Hepatocyte (in vitro differentiated cells): Measurements from ENCODE around the gene DMGDH. TPM values are rescaled to one million over a fixed set of nuclear protein-coding genes. Genes with fewer than 3 reads are reported as not detected.
A peak's percentile ranks its signal among the peaks of the same experiment; 100 is the strongest.
"Not testable (repeated sequence)": the region's sequence is repeated elsewhere in the genome, so short reads cannot be mapped to it uniquely, and the experiment has no call there.

Experiments
- DNase-seq: peaks from one replicate; pipeline ENCODE4 v3.0.0-alpha.2; 2016; ENCODE audit warnings: low spot score
- H2AFZ ChIP-seq: fragments of 200-600 bp; sonication (generic); 2 replicates; pipeline ENCODE4 v1.6.0; 2016; ENCODE audit warnings: antibody characterized with exemption, mild to moderate bottlenecking
- H3K27ac ChIP-seq: fragments of 200-600 bp; sonication (generic); 2 replicates; pipeline ENCODE4 v1.5.1; 2016; ENCODE audit warnings: mild to moderate bottlenecking
- H3K27me3 ChIP-seq: fragments of 200-600 bp; sonication (generic); 2 replicates; pipeline ENCODE4 v1.6.1; 2016
- H3K36me3 ChIP-seq: fragments of 200-600 bp; sonication (generic); replicated peaks from 2 replicates; pipeline ENCODE4 v1.5.1; 2016; ENCODE audit warnings: low read depth; ENCODE audit not compliant: insufficient read depth
- H3K4me1 ChIP-seq: fragments of 200-600 bp; sonication (generic); 2 replicates; pipeline ENCODE4 v1.5.1; 2016; ENCODE audit warnings: mild to moderate bottlenecking, moderate library complexity; ENCODE audit not compliant: insufficient read depth
- H3K4me2 ChIP-seq: fragments of 200-600 bp; sonication (generic); 2 replicates; pipeline ENCODE4 v1.6.0; 2016
- H3K4me3 ChIP-seq: fragments of 200-600 bp; sonication (generic); 2 replicates; pipeline ENCODE4 v1.5.1; 2016; ENCODE audit warnings: mild to moderate bottlenecking
- H3K79me2 ChIP-seq: fragments of 200-600 bp; sonication (generic); 2 replicates; pipeline ENCODE4 v1.6.0; 2017; ENCODE audit warnings: mild to moderate bottlenecking
- H3K9me2 ChIP-seq: fragments of 200-600 bp; sonication (generic); replicated peaks from 2 replicates; pipeline ENCODE4 v1.6.0; 2017; ENCODE audit warnings: mild to moderate bottlenecking; ENCODE audit not compliant: insufficient read depth
- H3K9me3 ChIP-seq: fragments of 200-600 bp; sonication (generic); 2 replicates; pipeline ENCODE4 v1.5.1; 2016; ENCODE audit warnings: low read depth, mild to moderate bottlenecking
- H4K20me1 ChIP-seq: fragments of 200-600 bp; sonication (generic); 2 replicates; pipeline ENCODE4 v1.6.0; 2016; ENCODE audit warnings: mild to moderate bottlenecking; ENCODE audit not compliant: insufficient read depth, poor library complexity, severe bottlenecking
- EZH2 ChIP-seq: fragments of 200-600 bp; sonication (generic); IDR thresholded peaks from 2 replicates; pipeline ENCODE4 v1.6.1; 2016; ENCODE audit warnings: antibody characterized with exemption, mild to moderate bottlenecking, borderline replicate concordance
- EZH2phosphoT487 ChIP-seq: fragments of 200-600 bp; sonication (generic); IDR thresholded peaks from one replicate; pipeline ENCODE4 v1.6.1; 2018; ENCODE audit warnings: antibody characterized with exemption, mild to moderate bottlenecking, low read depth, moderate library complexity; ENCODE audit not compliant: unreplicated experiment, severe bottlenecking
- WGBS: methylation state at CpG from one replicate; pipeline ENCODE4 v1.1.6; 2016; ENCODE audit warnings: low lambda C conversion rate; ENCODE audit errors: missing lambda C conversion rate; 5-methylcytosine and 5-hydroxymethylcytosine counted together
- polyA plus RNA-seq: library from polyadenylated mRNA; unstranded; fragments of >200 nt; fragmentation: Nextera tagmentation; extraction: Ambion mirVana; gene quantifications from 2 replicates; pipeline ENCODE4 v1.2.1, GENCODE V29; 2016
- total RNA-seq: library from RNA; depleted of rRNA; stranded (reverse); fragments of >200 nt; gene quantifications from 2 replicates; pipeline ENCODE4 v1.2.3, GENCODE V29; 2014
- TF ChIP-seq, protein P1 (sequence below): fragments of 200-600 bp; sonication (generic); IDR thresholded peaks from 2 replicates; pipeline ENCODE4 v1.5.1; 2016; ENCODE audit warnings: antibody characterized with exemption, mild to moderate bottlenecking; ENCODE audit not compliant: poor library complexity

Gene DMGDH
- total and polyA plus RNA-seq, 2 experiments from 2014 or later, result 0.87 TPM

- under 1% methylated on average over 40 of the region's 79 CpGs for WGBS
- DNase-seq, result peak; percentile 95
- H3K36me3 ChIP-seq, result no peaks in the 10 kb centered on the region
- TF ChIP-seq, protein P1, sequence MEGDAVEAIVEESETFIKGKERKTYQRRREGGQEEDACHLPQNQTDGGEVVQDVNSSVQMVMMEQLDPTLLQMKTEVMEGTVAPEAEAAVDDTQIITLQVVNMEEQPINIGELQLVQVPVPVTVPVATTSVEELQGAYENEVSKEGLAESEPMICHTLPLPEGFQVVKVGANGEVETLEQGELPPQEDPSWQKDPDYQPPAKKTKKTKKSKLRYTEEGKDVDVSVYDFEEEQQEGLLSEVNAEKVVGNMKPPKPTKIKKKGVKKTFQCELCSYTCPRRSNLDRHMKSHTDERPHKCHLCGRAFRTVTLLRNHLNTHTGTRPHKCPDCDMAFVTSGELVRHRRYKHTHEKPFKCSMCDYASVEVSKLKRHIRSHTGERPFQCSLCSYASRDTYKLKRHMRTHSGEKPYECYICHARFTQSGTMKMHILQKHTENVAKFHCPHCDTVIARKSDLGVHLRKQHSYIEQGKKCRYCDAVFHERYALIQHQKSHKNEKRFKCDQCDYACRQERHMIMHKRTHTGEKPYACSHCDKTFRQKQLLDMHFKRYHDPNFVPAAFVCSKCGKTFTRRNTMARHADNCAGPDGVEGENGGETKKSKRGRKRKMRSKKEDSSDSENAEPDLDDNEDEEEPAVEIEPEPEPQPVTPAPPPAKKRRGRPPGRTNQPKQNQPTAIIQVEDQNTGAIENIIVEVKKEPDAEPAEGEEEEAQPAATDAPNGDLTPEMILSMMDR, result peak; percentile 30
- no peak for TF ChIP-seq EZH2phosphoT487
- peak overlapping the region; percentile 87 for H3K4me2 ChIP-seq
- no peaks in the 10 kb centered on the region for H3K27me3 ChIP-seq
- H3K27ac ChIP-seq, result peak overlapping the region; percentile 98
- peaks cover 15% of the 10 kb centered on the region for H3K79me2 ChIP-seq
- H4K20me1 ChIP-seq, result no peaks in the 10 kb centered on the region
- H2AFZ ChIP-seq, result peak overlapping the region; percentile 96
- H3K4me1 ChIP-seq, result peaks cover 13% of the 10 kb centered on the region
- H3K4me3 ChIP-seq, result peak overlapping the region; percentile 97
- no peaks in the 10 kb centered on the region for H3K9me3 ChIP-seq
- H3K9me2 ChIP-seq, result no peaks in the 10 kb centered on the region
These were observed 84.9 kb downstream of the DMGDH start for GRCh38 chr5:78984439-78985115.

DNA sequence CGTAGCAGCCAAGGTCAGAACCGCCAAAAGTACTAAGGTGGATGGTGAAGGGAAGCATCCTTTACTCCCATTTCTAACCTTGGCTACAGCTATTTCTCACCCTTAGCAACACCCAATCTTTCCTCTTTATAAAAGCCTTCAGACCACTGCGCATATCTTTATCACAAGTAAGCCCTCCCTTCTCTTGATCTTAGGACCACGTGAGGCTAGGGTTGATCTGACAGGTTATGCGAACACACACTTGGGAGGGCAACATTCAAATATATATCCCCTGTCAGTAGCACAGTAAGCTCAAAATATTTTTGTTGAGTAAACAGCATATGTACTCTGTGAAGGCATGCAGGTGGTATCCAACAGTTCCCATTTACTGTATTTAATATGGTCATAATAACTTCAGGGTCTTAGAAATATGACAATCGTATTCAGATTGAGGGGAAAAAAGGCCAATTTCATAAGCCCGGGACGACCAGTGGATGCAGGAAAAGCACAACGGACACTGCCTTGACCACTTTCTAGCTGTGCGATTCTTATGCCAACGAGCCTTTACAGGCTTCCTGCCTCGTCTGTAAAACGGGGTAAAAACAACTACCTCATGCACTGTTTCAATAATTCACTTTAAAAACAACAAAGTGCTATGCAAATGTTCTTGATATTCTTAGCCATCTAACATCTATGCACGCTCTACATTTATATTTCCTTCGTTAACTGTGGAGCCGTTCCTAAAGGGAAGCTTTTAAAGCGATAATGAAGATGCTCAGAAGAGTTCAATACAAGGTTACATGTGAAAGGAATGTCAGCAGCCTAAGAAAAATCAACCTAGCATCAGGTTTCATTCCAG, 85.7 kb downstream of the DMGDH start:
- no peaks in the 10 kb centered on the region for H3K27me3 ChIP-seq
- no peaks in the 10 kb centered on the region for H3K36me3 ChIP-seq
- H3K9me3 ChIP-seq, result no peaks in the 10 kb centered on the region
- no peak for DNase-seq
- H3K27ac ChIP-seq, result peak overlapping the region; percentile 98
- no peaks in the 10 kb centered on the region for H3K9me2 ChIP-seq
- H3K79me2 ChIP-seq, result peaks cover 19% of the 10 kb centered on the region
- H3K4me2 ChIP-seq, result peak overlapping the region; percentile 87
- peaks cover 13% of the 10 kb centered on the region for H3K4me1 ChIP-seq
- 25% methylated on average over 17 of the region's 17 CpGs for WGBS
- no peak for TF ChIP-seq EZH2
- TF ChIP-seq, protein P1, result no peak
- H4K20me1 ChIP-seq, result no peaks in the 10 kb centered on the region
- peak overlapping the region; percentile 97 for H3K4me3 ChIP-seq
- peak overlapping the region; percentile 81 for H2AFZ ChIP-seq

- 93% methylated on average over 9 of the region's 9 CpGs for WGBS
- H3K4me3 ChIP-seq, H2AFZ ChIP-seq: not testable (repeated sequence)
These were observed 86.3 kb downstream of the DMGDH start for GRCh38 chr5:78983194-78983593.

DNA sequence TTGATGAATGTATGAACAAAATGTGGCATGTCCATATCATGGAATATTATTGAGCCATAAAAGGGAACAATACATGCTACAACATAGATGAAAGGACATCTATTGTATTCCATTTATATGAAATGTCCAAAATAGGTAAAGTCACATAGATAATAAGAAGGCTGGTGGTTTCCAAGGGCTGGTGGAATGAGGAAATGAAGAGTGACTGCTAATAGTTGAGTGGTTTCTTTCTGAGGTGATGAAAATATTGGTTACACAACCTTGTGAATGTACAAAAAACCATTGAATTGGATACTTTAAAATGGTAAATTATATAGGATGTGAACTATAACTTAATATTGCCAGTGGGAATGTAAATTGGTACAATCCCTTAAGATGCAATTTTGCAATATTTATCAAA, 89.6 kb downstream of the DMGDH start:
- TF ChIP-seq, protein P1, result no peak
- TF ChIP-seq EZH2phosphoT487, result no peak
- TF ChIP-seq EZH2, result no peak
- H3K27me3 ChIP-seq, result no peaks in the 10 kb centered on the region
- no peak for DNase-seq
- no peaks in the 10 kb centered on the region for H3K36me3 ChIP-seq
- H2AFZ ChIP-seq, result no peak overlapping the region
- H3K9me3 ChIP-seq, result no peaks in the 10 kb centered on the region
- H3K79me2 ChIP-seq, result peaks cover 37% of the 10 kb centered on the region
- H3K4me2 ChIP-seq, result no peak overlapping the region
- no peak overlapping the region for H3K27ac ChIP-seq
- H3K9me2 ChIP-seq, result no peaks in the 10 kb centered on the region
- no peaks in the 10 kb centered on the region for H4K20me1 ChIP-seq
- H3K4me1 ChIP-seq, result peaks cover 14% of the 10 kb centered on the region
- H3K4me3 ChIP-seq, result no peak overlapping the region

More at GRCh38 chr5:78983194-78983593, 86.3 kb downstream of the DMGDH start:
- not testable (repeated sequence) for H3K36me3 ChIP-seq, H3K27me3 ChIP-seq, H3K9me2 ChIP-seq, H4K20me1 ChIP-seq, H3K9me3 ChIP-seq, DNase-seq
- peaks cover 13% of the 10 kb centered on the region for H3K4me1 ChIP-seq
- peaks cover 23% of the 10 kb centered on the region for H3K79me2 ChIP-seq
- peak overlapping the region; percentile 87 for H3K4me2 ChIP-seq
- peak overlapping the region; percentile 98 for H3K27ac ChIP-seq
